ENCODE data around the gene FAM76B.

DNA sequence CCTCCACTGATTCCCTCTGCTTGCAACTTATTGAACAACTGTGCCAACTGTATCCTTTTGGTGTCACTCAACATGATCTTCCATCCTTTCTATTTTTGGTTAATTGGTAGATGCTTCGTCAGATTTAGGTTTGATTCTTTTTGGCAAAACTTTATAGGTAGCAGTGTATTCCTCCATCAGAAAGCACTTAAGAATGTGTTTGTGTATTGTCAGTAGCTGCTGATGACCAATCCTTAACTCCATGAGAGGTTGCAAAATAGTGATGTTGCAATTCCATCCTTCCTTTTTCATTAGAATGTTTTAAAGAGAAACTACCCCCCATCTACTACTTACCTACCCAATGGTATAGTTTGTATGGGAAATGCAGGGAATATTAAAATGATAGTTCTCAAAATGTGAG is 22.1 kb downstream of the FAM76B start:
- TF ChIP-seq EZH2 (IDR thresholded peaks at IDR 0.05; ENCODE audit: borderline replicate concordance, insufficient read depth, low read depth, low read length, poor library complexity, severe bottlenecking), result no peak
- TF ChIP-seq, protein P1, sequence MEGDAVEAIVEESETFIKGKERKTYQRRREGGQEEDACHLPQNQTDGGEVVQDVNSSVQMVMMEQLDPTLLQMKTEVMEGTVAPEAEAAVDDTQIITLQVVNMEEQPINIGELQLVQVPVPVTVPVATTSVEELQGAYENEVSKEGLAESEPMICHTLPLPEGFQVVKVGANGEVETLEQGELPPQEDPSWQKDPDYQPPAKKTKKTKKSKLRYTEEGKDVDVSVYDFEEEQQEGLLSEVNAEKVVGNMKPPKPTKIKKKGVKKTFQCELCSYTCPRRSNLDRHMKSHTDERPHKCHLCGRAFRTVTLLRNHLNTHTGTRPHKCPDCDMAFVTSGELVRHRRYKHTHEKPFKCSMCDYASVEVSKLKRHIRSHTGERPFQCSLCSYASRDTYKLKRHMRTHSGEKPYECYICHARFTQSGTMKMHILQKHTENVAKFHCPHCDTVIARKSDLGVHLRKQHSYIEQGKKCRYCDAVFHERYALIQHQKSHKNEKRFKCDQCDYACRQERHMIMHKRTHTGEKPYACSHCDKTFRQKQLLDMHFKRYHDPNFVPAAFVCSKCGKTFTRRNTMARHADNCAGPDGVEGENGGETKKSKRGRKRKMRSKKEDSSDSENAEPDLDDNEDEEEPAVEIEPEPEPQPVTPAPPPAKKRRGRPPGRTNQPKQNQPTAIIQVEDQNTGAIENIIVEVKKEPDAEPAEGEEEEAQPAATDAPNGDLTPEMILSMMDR (IDR thresholded peaks at IDR 0.05), result no peak

Measured in B cell (primary cell).